B cell (primary cell): ENCODE measurements around the gene MEF2C. TPM values are rescaled to one million over a fixed set of nuclear protein-coding genes. Genes with fewer than 3 reads are reported as not detected.

Experiments used
- ATAC-seq: fragments of 200-7000 bp; cut with Tn5 transposase; one replicate; pipeline ENCODE4 v1.10.0; 2021; ENCODE audit warnings: low read depth, mild to moderate bottlenecking, moderate number of reproducible peaks, moderate library complexity
- CTCF ChIA-PET: fragments of 350-600 bp; sonication (Branson Sonifier 250); formaldehyde crosslinking; loops from one replicate; lab custom pipeline; 2021; ENCODE audit warnings: antibody characterized with exemption, inconsistent platforms; lab: Charles Lee
- POLR2A ChIA-PET: fragments of 350-600 bp; sonication (Branson Sonifier 250); formaldehyde crosslinking; loops from one replicate; lab custom pipeline; 2021; ENCODE audit warnings: antibody characterized with exemption; lab: Charles Lee
- DNase-seq: peaks from one replicate; pipeline ENCODE4 v3.0.0; 2013
- H2AFZ ChIP-seq: 2 replicates; pipeline ENCODE4 v1.6.1; 2012; ENCODE audit warnings: mild to moderate bottlenecking, low read depth, low read length; ENCODE audit not compliant: insufficient read depth, poor library complexity, severe bottlenecking
- H3K27ac ChIP-seq, 2 donors: 1 replicate in 1 of 2; 2 replicates in 1 of 2; pipeline ENCODE4 v1.5.1; 2012 to 2013; ENCODE audit warnings: low read length in 2 of 2, mild to moderate bottlenecking in 2 of 2, moderate library complexity in 1 of 2
- H3K27me3 ChIP-seq, 4 experiments: fragments of 200-600 bp in 1 of 4; sonication (generic) in 1 of 4; replicated peaks in 1 of 4; 1 replicate in 2 of 4; 2 replicates in 2 of 4; pipeline versions ENCODE4 v1.6.1 to v1.7.0; 2013 to 2016; ENCODE audit warnings: low read length in 3 of 4, mild to moderate bottlenecking in 2 of 4, mixed read lengths in 1 of 4, moderate library complexity in 1 of 4; ENCODE audit not compliant: insufficient read depth in 4 of 4, control insufficient read depth in 3 of 4; ENCODE audit errors: control extremely low read depth in 1 of 4
- H3K36me3 ChIP-seq, 2 experiments: replicated peaks in 1 of 2; 1 replicate in 1 of 2; 2 replicates in 1 of 2; pipeline versions ENCODE4 v1.6.1 to v1.7.1; 2013; ENCODE audit warnings: low read length in 1 of 2; ENCODE audit not compliant: insufficient read depth in 2 of 2, control insufficient read depth in 1 of 2; ENCODE audit errors: control extremely low read depth in 1 of 2, extremely low read depth in 1 of 2
- H3K4me1 ChIP-seq, 2 donors: fragments of 200-600 bp in 1 of 2; sonication (generic) in 1 of 2; 1 replicate in 1 of 2; 2 replicates in 1 of 2; pipeline versions ENCODE4 v1.5.1 to v1.6.1; 2013 to 2017; ENCODE audit warnings: low read length in 2 of 2; ENCODE audit not compliant: control insufficient read depth in 2 of 2, insufficient read depth in 2 of 2
- H3K4me2 ChIP-seq: replicated peaks from 2 replicates; pipeline ENCODE3; 2012; ENCODE audit warnings: mild to moderate bottlenecking, low read depth, low read length; ENCODE audit not compliant: poor library complexity, severe bottlenecking
- H3K4me3 ChIP-seq, 5 experiments: fragments of 200-600 bp in 1 of 5; sonication (generic) in 1 of 5; 1 replicate in 3 of 5; 2 replicates in 2 of 5; pipeline versions ENCODE4 v1.5.1 to v1.7.0; 2011 to 2016; ENCODE audit warnings: low read length in 4 of 5, mild to moderate bottlenecking in 4 of 5, low read depth in 2 of 5, control low read depth in 1 of 5, moderate library complexity in 1 of 5; ENCODE audit not compliant: insufficient read depth in 1 of 5; ENCODE audit errors: control extremely low read depth in 1 of 5, extremely low read depth in 1 of 5
- H3K79me2 ChIP-seq: fragments of 200-600 bp; sonication (generic); one replicate; pipeline ENCODE4 v1.6.0; 2016; ENCODE audit warnings: low read length; ENCODE audit not compliant: control insufficient read depth, insufficient read depth
- H3K9ac ChIP-seq: fragments of 200-600 bp; sonication (generic); 2 replicates; pipeline ENCODE4 v1.6.1; 2017; ENCODE audit warnings: mild to moderate bottlenecking, low read length, moderate library complexity
- H3K9me3 ChIP-seq, 3 donors: one replicate each; pipeline versions ENCODE4 v1.6.1 to v1.7.1; 2013; ENCODE audit warnings: low read length in 2 of 3; ENCODE audit not compliant: control insufficient read depth in 2 of 3, insufficient read depth in 1 of 3; ENCODE audit errors: control extremely low read depth in 1 of 3
- H4K20me1 ChIP-seq: 2 replicates; pipeline ENCODE4 v1.6.0; 2012; ENCODE audit warnings: mild to moderate bottlenecking, low read length; ENCODE audit not compliant: insufficient read depth, control insufficient read depth, poor library complexity, severe bottlenecking
- H3K27ac Mint-ChIP-seq: one replicate; pipeline ENCODE4 v1.8.0; 2021; ENCODE audit warnings: mixed read lengths
- H3K27me3 Mint-ChIP-seq: one replicate; pipeline ENCODE4 v1.8.0; 2021; ENCODE audit warnings: mixed read lengths
- H3K4me1 Mint-ChIP-seq: one replicate; pipeline ENCODE4 v1.8.0; 2021; ENCODE audit warnings: mixed read lengths
- H3K4me3 Mint-ChIP-seq: one replicate; pipeline ENCODE4 v1.8.0; 2021; ENCODE audit warnings: mixed read lengths
- H3K9me3 Mint-ChIP-seq: one replicate; pipeline ENCODE4 v1.8.0; 2022; ENCODE audit warnings: mixed read lengths; ENCODE audit not compliant: insufficient read depth
- EZH2 ChIP-seq: IDR thresholded peaks from 2 replicates; pipeline ENCODE4 v1.6.1; 2012; ENCODE audit warnings: borderline replicate concordance, low read depth, mild to moderate bottlenecking, moderate library complexity, low read length; ENCODE audit not compliant: insufficient read depth, poor library complexity, severe bottlenecking
- WGBS: methylation state at CpG from one replicate; pipeline ENCODE4 v1.1.5; 2013; ENCODE audit warnings: missing lambda C conversion rate; ENCODE audit not compliant: insufficient coverage; 5-methylcytosine and 5-hydroxymethylcytosine counted together
- intact Hi-C: fragments of 100-400 bp; cut with micrococcal nuclease; formaldehyde crosslinking; loops from one replicate; pipeline ENCODE4 v1.10.0; 2022
- polyA plus RNA-seq: library from polyadenylated mRNA; depleted of rRNA; stranded (reverse); fragments of >200 nt; gene quantifications from 2 replicates; pipeline ENCODE4 v1.2.3, GENCODE V29; 2012
- total RNA-seq, 2 donors: library from RNA; stranded (reverse); fragments of 120-200 nt in 1 of 2; gene quantifications; 1 replicate in 1 of 2; 2 replicates in 1 of 2; pipeline versions ENCODE4 v1.2.3 to v1.2.4, GENCODE V29; 2013 to 2022
- TF ChIP-seq, protein P1 (sequence below): fragments of 200-600 bp; IDR thresholded peaks from one replicate; pipeline ENCODE4 v1.8.0; 2022; ENCODE audit warnings: antibody characterized with exemption, mild to moderate bottlenecking

Gene MEF2C
- total and polyA plus RNA-seq, 2 donors (not counting 1 experiment from before 2014, with no cell fraction given), result 97.4 to 354 TPM

GRCh38 chr5:88671106-88671504 lies 211.9 kb downstream of the MEF2C start:
- TF ChIP-seq, protein P1, sequence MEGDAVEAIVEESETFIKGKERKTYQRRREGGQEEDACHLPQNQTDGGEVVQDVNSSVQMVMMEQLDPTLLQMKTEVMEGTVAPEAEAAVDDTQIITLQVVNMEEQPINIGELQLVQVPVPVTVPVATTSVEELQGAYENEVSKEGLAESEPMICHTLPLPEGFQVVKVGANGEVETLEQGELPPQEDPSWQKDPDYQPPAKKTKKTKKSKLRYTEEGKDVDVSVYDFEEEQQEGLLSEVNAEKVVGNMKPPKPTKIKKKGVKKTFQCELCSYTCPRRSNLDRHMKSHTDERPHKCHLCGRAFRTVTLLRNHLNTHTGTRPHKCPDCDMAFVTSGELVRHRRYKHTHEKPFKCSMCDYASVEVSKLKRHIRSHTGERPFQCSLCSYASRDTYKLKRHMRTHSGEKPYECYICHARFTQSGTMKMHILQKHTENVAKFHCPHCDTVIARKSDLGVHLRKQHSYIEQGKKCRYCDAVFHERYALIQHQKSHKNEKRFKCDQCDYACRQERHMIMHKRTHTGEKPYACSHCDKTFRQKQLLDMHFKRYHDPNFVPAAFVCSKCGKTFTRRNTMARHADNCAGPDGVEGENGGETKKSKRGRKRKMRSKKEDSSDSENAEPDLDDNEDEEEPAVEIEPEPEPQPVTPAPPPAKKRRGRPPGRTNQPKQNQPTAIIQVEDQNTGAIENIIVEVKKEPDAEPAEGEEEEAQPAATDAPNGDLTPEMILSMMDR, result no peak
- no peak for TF ChIP-seq EZH2
- H3K9ac ChIP-seq, result no peak overlapping the region
- peaks cover 44% of the 10 kb centered on the region for H3K4me1 Mint-ChIP-seq

GRCh38 chr5:88670461-88670860 lies 212.5 kb downstream of the MEF2C start:
- Histone ChIP-seq H3K4me2 (no peak overlapping the region), H3K9ac (no peak overlapping the region), H4K20me1 (no peaks in the 10 kb centered on the region), H3K4me1 (peaks cover 39 to 71% of the 10 kb centered on the region in 2 donors), H3K27ac (no peak overlapping the region), H3K79me2 (no peaks in the 10 kb centered on the region), H3K9me3 (peaks cover 4 to 46% (median 20%) of the 10 kb centered on the region in 3 donors), H3K27me3 (peaks cover 2 to 93% (median 86%) of the 10 kb centered on the region in 4 experiments), H2AFZ (no peak overlapping the region), H3K36me3 (no peaks in the 10 kb centered on the region), H3K4me3 (no peak overlapping the region)
- CTCF ChIA-PET, result interaction anchor here (1.9 kb wide), 1 partner anchor 21 kb away, joined by 10 read pairs; no protein-coding TSS in a partner anchor
- POLR2A ChIA-PET, result no interaction called here
- WGBS, result no CpG with 5 or more reads among the region's 1 CpG
- ATAC-seq, result no peak
- no peak for DNase-seq
- intact Hi-C loops, result loop anchor here (5.0 to 10.0 kb wide), 3 partner anchors 396 to 1256 kb away; partner anchors contain the start of gene CCNH
- H3K27ac Mint-ChIP-seq, result no peak overlapping the region
- no peak for TF ChIP-seq EZH2
- TF ChIP-seq, protein P1, result no peak
- peaks cover 44% of the 10 kb centered on the region for H3K4me1 Mint-ChIP-seq
- peaks cover 89% of the 10 kb centered on the region for H3K27me3 Mint-ChIP-seq
- H3K4me3 Mint-ChIP-seq, result no peak overlapping the region
- H3K9me3 Mint-ChIP-seq, result peaks cover 3% of the 10 kb centered on the region

More at GRCh38 chr5:88671106-88671504, 211.9 kb downstream of the MEF2C start:
- Histone ChIP-seq H3K4me2 (no peak overlapping the region), H3K27ac (no peak overlapping the region), H4K20me1 (no peaks in the 10 kb centered on the region), H2AFZ (no peak overlapping the region), H3K4me1 (peaks cover 41 to 71% of the 10 kb centered on the region in 2 donors), H3K27me3 (peaks cover 2 to 88% (median 83%) of the 10 kb centered on the region in 4 experiments), H3K36me3 (no peaks in the 10 kb centered on the region), H3K79me2 (no peaks in the 10 kb centered on the region), H3K4me3 (no peak overlapping the region), H3K9me3 (peaks cover 4 to 48% (median 20%) of the 10 kb centered on the region in 3 donors)
- Mint-ChIP-seq H3K4me3 (no peak overlapping the region), H3K9me3 (peaks cover 3% of the 10 kb centered on the region), H3K27ac (no peak overlapping the region), H3K27me3 (peaks cover 88% of the 10 kb centered on the region)
- no peak for ATAC-seq
- no peak for DNase-seq
- ChIA-PET CTCF (interaction anchor here (2.1 kb wide), 1 partner anchor 20 kb away, joined by 7 read pairs; no protein-coding TSS in a partner anchor), POLR2A (no interaction called here)
- WGBS, result no CpG with 5 or more reads among the region's 1 CpG
- intact Hi-C loops, result loop anchor here (5.0 to 10.0 kb wide), 3 partner anchors 396 to 1256 kb away; partner anchors contain the start of gene CCNH
